Endothelial cell of umbilical vein (primary cell): ENCODE results near the gene COL4A2.

Experiments
- GATA2 ChIP-seq: IDR thresholded peaks from 2 replicates; pipeline ENCODE4 v1.7.0; 2011; ENCODE audit warnings: low read depth, mild to moderate bottlenecking, moderate library complexity, mixed read lengths, low read length; ENCODE audit not compliant: insufficient read length, insufficient read depth
- MAX ChIP-seq: IDR thresholded peaks from 2 replicates; pipeline ENCODE4 v1.6.1; 2011; ENCODE audit not compliant: insufficient read depth, insufficient read length
- TF ChIP-seq, protein P1 (sequence below), 2 donors: IDR thresholded peaks; 1 replicate in 1 of 2; 2 replicates in 1 of 2; pipeline ENCODE4 v1.5.1; 2011; ENCODE audit warnings: low read length in 2 of 2, mild to moderate bottlenecking in 2 of 2, moderate library complexity in 2 of 2, control low read depth in 1 of 2, inconsistent platforms in 1 of 2, low read depth in 1 of 2; ENCODE audit not compliant: insufficient read depth in 1 of 2; ENCODE audit errors: extremely low read depth in 1 of 2

GRCh38 chr13:110518226-110518525, 211.1 kb downstream of the COL4A2 start:
- TF ChIP-seq GATA2 (no peak), MAX (no peak)
- TF ChIP-seq, protein P1, sequence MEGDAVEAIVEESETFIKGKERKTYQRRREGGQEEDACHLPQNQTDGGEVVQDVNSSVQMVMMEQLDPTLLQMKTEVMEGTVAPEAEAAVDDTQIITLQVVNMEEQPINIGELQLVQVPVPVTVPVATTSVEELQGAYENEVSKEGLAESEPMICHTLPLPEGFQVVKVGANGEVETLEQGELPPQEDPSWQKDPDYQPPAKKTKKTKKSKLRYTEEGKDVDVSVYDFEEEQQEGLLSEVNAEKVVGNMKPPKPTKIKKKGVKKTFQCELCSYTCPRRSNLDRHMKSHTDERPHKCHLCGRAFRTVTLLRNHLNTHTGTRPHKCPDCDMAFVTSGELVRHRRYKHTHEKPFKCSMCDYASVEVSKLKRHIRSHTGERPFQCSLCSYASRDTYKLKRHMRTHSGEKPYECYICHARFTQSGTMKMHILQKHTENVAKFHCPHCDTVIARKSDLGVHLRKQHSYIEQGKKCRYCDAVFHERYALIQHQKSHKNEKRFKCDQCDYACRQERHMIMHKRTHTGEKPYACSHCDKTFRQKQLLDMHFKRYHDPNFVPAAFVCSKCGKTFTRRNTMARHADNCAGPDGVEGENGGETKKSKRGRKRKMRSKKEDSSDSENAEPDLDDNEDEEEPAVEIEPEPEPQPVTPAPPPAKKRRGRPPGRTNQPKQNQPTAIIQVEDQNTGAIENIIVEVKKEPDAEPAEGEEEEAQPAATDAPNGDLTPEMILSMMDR (IDR thresholded peaks at IDR 0.05; ENCODE audit: extremely low read depth in 1 of 2, insufficient read depth in 1 of 2, low read depth in 1 of 2, low read length in 2 of 2), result no peak
